Skeletal muscle cell (primary cell): ENCODE measurements around the gene VAV2.

Experiments used
- DNase-seq: peaks from one replicate; pipeline ENCODE4 v3.0.0-alpha.2; 2010; ENCODE audit warnings: low read depth
- H3K4me3 ChIP-seq: 2 replicates; pipeline ENCODE4 v1.5.1; 2011; ENCODE audit warnings: low read depth, mild to moderate bottlenecking, control low read depth, low read length, moderate library complexity

Gene VAV2

DNA sequence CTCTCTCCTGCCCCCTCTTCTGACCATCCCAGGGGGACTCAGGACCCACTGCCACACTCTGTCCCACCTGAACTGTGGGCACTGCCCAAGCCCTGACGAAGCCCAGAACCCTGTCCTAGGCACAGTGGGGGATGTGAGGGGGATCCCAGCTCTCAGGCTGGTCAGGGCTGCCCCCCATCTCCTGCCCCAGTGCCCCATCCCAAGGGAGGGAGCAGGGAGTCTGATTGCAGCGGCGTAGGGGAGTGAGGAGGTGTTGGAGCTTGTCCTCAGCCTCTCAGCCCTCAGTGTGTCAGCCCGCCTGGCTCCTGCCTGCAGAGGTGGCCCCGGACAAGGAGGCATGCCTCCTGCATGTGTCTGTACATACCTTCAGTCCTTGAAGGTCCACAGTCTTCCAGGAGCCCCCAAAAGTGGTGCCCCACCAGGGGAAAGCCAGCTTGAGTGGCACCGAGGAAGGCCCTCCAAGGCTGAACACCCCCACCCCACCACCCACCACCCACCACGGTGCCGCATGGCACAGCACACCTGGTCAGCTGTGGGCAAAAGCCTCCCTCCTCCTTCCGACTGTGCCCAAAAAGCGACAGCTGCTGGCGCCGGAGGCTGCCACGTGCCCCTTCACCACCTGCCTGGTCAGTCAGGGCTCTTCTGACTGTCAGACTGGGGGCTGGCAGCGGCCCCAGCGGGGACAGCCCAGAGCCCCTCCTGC is 254.9 kb downstream of the VAV2 start:
- peak; percentile 12 for DNase-seq
- H3K4me3 ChIP-seq, result peak overlapping the region; percentile 45

- no peak overlapping the region for H3K4me3 ChIP-seq
- no peak for DNase-seq
Observed at GRCh38 chr9:133735931-133736330, 256.2 kb downstream of the VAV2 start.

- H3K4me3 ChIP-seq, result no peak overlapping the region
- DNase-seq, result no peak
Observed at GRCh38 chr9:133735415-133735775, 256.7 kb downstream of the VAV2 start.

DNA sequence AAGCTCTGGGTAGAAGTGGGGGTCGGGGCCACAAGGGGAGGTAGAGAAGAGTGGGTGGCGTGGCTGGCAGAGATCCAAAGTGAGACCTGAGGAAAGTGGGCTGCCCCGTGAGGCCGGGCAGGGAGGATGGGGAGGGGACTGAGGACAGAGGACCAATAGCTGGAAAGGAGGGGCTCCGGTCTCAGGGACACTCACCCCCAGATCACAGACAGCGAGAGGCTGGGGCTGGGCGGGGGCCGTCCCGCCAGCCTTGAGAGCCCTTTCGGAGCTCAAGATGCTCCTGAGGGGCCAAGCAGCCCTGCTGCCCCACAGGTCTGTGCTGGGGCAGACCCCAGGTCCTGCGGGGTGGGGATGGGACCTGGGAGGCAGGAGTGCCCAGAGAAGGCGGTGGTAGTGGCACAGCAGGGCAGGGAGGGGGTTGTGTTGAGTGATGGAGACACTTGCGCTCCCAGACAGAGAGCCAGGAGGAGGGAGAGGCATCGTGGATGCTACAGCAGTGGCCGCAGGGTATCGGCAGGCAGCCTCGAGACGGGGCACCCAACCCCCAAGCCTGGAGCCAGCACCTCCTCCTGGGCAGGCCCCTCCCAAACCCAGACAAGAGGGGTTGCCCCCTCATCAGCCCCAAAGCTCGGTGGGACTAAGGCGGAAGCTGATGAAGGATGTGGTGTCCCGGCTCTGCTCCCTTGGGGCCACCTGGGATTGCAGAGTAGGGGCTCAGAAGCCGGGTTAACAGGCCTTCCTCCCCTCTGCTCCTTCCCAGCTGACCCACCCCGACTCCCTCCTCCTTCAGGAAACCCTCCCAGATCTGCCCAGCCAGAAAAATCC is 257.3 kb downstream of the VAV2 start:
- H3K4me3 ChIP-seq, result no peak overlapping the region
- no peak for DNase-seq

GRCh38 chr9:133733796-133734533 is 258.2 kb downstream of the VAV2 start:
- no peak for DNase-seq
- H3K4me3 ChIP-seq, result no peak overlapping the region

DNA sequence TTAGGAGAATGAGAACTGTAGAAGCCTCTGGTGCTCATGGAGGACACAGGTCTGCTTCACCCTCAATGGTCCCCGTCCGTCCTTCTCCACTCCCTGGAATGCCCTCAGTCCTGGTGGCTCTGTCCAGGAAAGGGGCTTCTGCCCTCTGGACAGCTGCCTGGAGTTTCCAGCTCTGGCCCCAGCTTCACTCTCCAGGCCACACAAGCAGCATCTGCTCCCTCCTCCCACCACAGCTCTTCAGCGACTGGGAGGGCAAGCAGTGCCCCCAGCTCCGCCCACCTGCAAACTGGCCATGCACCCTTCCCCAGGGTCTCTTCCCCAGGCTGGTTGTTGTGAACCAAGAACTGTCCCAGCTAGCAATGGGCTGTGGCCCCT is 258.7 kb downstream of the VAV2 start:
- no peak for DNase-seq

GRCh38 chr9:133732639-133733408 is 259.3 kb downstream of the VAV2 start:
- no peak for DNase-seq
- H3K4me3 ChIP-seq, result no peak overlapping the region

More for the DNA sequence above, 258.7 kb downstream of the VAV2 start:
- H3K4me3 ChIP-seq, result no peak overlapping the region

- H3K4me3 ChIP-seq, result no peak overlapping the region
- no peak for DNase-seq
Observed at GRCh38 chr9:133731876-133732638, 260.1 kb downstream of the VAV2 start.

DNA sequence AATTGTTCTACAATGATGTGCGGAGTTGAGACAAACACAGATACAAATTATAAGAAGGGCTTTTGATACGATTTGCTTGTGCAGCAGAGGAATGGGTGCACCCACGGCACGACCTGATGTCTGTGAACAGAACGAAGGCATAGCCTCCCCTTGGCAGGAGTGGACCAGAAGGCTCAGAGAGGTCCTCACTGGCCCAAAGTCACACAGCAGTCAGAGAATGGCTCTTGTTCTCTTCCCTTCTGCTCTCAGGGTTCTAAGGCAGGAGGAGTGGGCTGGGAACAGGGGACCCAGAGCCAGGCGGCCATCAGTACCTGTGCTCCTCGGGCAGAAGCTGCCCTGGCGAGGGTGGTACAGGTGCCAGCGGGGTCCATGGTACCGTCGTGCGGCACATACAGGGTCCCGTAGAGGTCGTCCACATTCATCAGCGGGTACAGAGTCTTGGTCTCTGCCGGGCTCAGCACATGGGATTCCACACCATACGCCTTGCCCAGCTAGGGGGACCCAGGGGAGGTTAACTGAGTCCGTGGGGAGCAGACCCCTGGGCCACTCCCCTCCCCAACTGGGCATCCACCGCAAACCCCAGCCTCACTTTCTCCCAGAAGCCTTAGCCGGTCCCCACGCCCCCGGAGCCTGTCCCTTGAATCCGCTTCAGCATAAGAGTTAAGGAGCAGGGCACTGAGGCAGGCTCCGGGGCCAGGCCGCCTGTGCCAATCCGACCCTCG is 261.0 kb downstream of the VAV2 start:
- no peak overlapping the region for H3K4me3 ChIP-seq
- DNase-seq, result no peak

DNA sequence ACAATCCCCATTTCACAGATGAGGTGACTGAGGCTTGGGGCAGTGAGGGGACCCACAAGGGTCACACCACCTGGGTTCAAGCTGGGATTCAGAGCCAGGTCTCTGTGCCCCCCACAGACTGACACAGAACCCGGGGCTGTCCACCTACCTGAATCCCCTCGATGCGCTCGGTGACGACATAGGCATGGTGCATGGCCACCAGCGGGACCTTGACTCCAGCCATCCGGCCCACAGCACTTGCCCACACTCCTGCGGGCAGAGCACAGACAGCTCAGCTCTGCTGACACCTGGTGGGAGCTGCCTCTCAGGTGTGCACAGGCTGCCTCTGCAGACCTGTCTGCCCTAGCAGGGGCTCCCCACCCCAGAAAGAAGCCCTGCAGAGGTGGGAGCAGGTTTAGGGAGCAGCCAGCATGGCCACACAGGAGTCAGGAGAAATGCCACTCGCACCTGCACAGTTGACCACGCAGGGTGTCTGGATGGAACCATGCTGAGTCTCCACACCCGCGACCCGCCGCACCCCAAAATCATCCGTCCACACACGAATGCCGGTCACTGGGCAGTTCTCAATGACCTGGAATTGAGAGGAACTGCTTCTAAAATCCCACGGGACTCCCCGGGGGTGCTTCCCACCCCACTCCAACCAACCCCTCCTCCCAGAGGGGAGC is 262.4 kb downstream of the VAV2 start:
- no peak overlapping the region for H3K4me3 ChIP-seq
- no peak for DNase-seq

- H3K4me3 ChIP-seq, result no peak overlapping the region
- no peak for DNase-seq
Observed at GRCh38 chr9:133728856-133729616, 263.1 kb downstream of the VAV2 start.

DNA sequence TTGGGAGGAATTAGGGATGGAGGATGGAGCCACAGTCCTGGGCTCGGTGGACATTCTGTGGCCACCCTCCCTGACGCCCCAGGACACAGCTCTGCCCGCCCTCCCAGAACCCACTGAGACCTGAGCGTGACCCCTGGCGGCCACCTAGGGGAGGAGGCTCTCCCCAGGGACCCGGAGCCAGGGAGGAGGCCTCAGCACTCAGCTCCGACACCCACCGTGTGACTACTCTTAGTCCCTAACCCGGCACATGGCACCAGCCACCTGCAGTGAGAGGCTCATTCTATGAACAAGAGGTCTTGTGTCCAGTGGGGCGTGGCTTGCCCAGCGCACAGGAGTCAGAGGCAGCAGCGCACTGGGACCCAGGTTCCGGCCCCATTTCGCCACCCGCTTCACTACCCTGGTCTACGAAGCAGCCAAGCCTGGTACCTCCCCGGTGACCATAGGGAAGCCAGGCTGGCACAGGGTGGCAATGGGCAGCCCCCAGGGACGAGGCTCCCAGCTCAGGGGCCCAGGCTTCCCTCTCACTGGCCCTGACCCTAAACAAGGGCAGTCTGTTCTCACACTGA is 264.2 kb downstream of the VAV2 start:
- H3K4me3 ChIP-seq, result no peak overlapping the region
- no peak for DNase-seq

DNA sequence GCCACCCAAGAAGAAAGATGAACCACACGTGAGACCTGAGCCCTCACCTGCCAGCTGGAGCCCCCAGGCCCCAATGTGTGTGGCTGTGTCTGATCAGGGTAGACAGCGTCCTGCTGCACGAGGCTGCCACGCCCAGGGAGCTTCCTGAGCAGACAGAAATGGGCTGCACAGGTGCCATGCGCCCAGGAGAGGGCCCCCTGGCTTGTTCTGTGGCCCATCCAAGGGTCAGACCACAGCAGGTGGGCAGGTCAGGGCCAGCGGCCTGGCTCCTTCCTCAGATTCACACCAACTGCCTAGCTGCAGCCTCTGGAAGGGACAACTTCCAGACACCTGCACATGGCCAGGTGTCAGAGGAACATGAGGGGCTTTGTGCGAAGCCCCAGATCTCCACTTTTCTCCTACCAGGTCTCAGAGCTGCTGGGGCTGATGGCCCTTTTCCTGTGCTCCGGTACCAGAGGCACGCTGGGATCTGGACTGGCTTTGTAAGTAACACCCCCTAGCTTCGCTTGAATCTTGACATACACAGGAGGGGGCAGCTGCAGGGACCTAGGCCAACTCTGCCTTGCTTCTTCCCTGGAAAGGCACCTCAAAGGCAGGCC is 264.7 kb downstream of the VAV2 start:
- no peak overlapping the region for H3K4me3 ChIP-seq
- no peak for DNase-seq

DNA sequence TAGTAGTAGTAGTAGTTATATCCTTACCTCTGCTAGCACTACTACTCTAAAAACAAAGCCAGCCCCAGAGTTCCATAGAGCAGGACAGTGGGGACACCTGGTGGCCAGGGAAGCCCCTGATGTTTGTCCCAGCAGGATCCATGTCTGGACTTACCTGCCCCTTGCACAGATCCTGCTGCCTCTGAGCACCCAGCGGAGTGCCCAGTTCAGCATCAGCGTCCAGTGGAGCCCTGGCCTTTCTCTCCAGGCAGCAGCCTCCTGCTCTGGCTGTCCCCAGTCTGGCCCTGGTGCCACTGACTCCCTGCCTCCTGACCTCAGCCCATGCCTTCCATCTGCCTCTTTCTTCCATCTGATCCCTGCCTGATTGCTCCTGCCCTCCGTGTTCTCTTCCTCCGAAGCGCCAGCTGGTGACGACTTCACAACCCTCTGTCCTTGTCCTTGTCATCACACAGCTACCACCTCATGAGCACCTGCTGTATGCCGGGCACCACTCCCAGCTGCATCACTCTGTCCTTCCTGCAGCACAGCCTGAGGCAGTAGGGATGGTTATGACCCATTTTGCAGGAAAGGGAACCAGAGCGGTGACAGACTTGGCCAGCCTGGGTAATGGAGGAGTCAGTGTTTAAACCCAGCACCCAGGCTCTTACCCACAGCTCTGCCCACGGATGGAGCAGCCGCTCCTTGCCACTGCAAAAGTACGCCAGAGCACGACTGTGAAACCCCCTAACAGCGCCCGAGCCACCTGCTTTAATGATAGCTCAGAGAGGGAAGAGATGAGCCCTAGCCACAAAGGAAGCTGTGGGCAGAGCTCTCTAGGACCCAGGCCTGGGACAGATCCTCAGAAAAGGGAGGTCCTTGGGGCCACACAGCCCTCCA is 265.5 kb downstream of the VAV2 start:
- DNase-seq, result no peak
- H3K4me3 ChIP-seq, result no peak overlapping the region

DNA sequence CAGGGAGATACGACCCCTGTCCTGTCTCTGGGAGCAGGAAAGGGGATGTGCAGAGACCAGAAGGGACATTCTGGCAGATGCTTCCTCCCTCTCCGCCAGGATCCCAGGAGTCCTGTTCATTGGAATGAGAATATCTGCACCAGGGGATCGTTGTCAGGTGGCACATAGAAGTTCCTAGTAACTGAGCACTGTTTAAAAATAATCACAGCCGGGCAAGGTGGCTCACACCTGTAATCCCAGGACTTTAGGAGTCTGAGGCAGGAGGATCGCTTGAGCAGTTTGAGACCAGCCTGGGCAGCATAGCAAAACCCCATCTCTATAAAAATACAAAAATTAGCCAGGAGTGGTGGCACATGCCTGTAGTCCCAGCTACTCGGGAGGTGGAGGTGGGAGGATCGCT is 266.2 kb downstream of the VAV2 start:
- H3K4me3 ChIP-seq, result no peak overlapping the region
- DNase-seq, result no peak
